HEK293T (cell line): ENCODE data around the gene TRIM15.

Experiments used
- CTCF ChIA-PET: fragments of 350-600 bp; formaldehyde crosslinking; extraction: SDS; loops from one replicate; lab custom pipeline; 2021; ENCODE audit warnings: antibody characterized with exemption, inconsistent platforms; lab: Yijun Ruan, JAX
- POLR2A ChIA-PET: fragments of 350-600 bp; formaldehyde crosslinking; extraction: SDS; loops from one replicate; lab custom pipeline; 2020; ENCODE audit warnings: antibody characterized with exemption, inconsistent platforms; lab: Yijun Ruan, JAX
- DNase-seq: peaks from one replicate; pipeline ENCODE4 v3.0.0; 2012; ENCODE audit warnings: mixed read lengths; ENCODE audit errors: extremely low spot score
- ARNT ChIP-seq: fragments of 450-650 bp; IDR thresholded peaks from 2 replicates; pipeline ENCODE4 v1.6.1; 2017; ENCODE audit warnings: mild to moderate bottlenecking
- BHLHE40 ChIP-seq: fragments of 450-650 bp; IDR thresholded peaks from 2 replicates; pipeline ENCODE4 v1.6.1; 2016; ENCODE audit warnings: mild to moderate bottlenecking, moderate library complexity, borderline replicate concordance
- CTBP1 ChIP-seq: fragments of 450-650 bp; IDR thresholded peaks from 2 replicates; pipeline ENCODE4 v1.6.1; 2016; ENCODE audit warnings: borderline replicate concordance
- ELF4 ChIP-seq: fragments of 450-650 bp; IDR thresholded peaks from 2 replicates; pipeline ENCODE4 v1.6.1; 2017; ENCODE audit warnings: antibody characterized with exemption
- FOXA1 ChIP-seq: fragments of 450-650 bp; IDR thresholded peaks from 2 replicates; pipeline ENCODE4 v1.6.1; 2016; ENCODE audit warnings: mild to moderate bottlenecking
- FOXK2 ChIP-seq: fragments of 450-650 bp; IDR thresholded peaks from 2 replicates; pipeline ENCODE4 v1.6.1; 2016; ENCODE audit warnings: mild to moderate bottlenecking
- FOXM1 ChIP-seq: fragments of 450-650 bp; IDR thresholded peaks from 2 replicates; pipeline ENCODE4 v1.6.1; 2017; ENCODE audit warnings: mild to moderate bottlenecking, borderline replicate concordance
- HDGF ChIP-seq: fragments of 450-650 bp; IDR thresholded peaks from 2 replicates; pipeline ENCODE4 v1.6.1; 2017; ENCODE audit warnings: antibody characterized with exemption, borderline replicate concordance
- L3MBTL2 ChIP-seq: fragments of 450-650 bp; conservative IDR thresholded peaks from 2 replicates; pipeline ENCODE4 v1.6.1; 2016; ENCODE audit warnings: mild to moderate bottlenecking
- LEF1 ChIP-seq: fragments of 450-650 bp; IDR thresholded peaks from 2 replicates; pipeline ENCODE4 v1.6.1; 2017; ENCODE audit warnings: mild to moderate bottlenecking, borderline replicate concordance
- NFRKB ChIP-seq: fragments of 450-650 bp; IDR thresholded peaks from 2 replicates; pipeline ENCODE4 v1.6.1; 2016; ENCODE audit warnings: mild to moderate bottlenecking, moderate library complexity
- PKNOX1 ChIP-seq: fragments of 450-650 bp; IDR thresholded peaks from 2 replicates; pipeline ENCODE4 v1.6.1; 2016
- SP1 ChIP-seq: fragments of 450-650 bp; IDR thresholded peaks from 2 replicates; pipeline ENCODE4 v1.6.1; 2017
- SUZ12 ChIP-seq: fragments of 450-650 bp; IDR thresholded peaks from 2 replicates; pipeline ENCODE4 v1.6.1; 2016; ENCODE audit warnings: mild to moderate bottlenecking
- TARDBP ChIP-seq: fragments of 450-650 bp; IDR thresholded peaks from 2 replicates; pipeline ENCODE4 v1.6.1; 2016
- ZNF384 ChIP-seq: fragments of 450-650 bp; IDR thresholded peaks from 2 replicates; pipeline ENCODE4 v1.6.1; 2016

TRIM15 gene

GRCh38 chr6:30211899-30212298 lies 48.6 kb downstream of the TRIM15 start:
- TF ChIP-seq ELF4, result no peak
- peak; percentile 79 for TF ChIP-seq PKNOX1
- ChIA-PET POLR2A (interaction anchor here (1.8 kb wide), 1 partner anchor 21 kb away, joined by 5 read pairs; no protein-coding TSS in a partner anchor), CTCF (no interaction called here)
- DNase-seq, result no peak

GRCh38 chr6:30212865-30213666 lies 49.7 kb downstream of the TRIM15 start, which contains the start of gene TRIM26:
Gene TRIM26 (minus strand): TSS chr6:30213406. CDS start chr6:30199103, 14,303 bp downstream.
- DNase-seq, result peak; percentile 96
- POLR2A ChIA-PET, result interaction anchor here (0.7 to 2.3 kb wide), 12 partner anchors 9 to 152 kb away, joined by 3 to 17 read pairs (median 5); partner anchors contain the start of genes POLR1H, PPP1R11 and TRIM39
- TF ChIP-seq L3MBTL2 (no peak), BHLHE40 (no peak), FOXM1 (no peak), FOXK2 (no peak), ZNF384 (no peak)
- CTCF ChIA-PET, result no interaction called here

- no peak for DNase-seq
- TF ChIP-seq FOXK2, result no peak
- TF ChIP-seq L3MBTL2, result peak; percentile 95
- no peak for TF ChIP-seq PKNOX1
- TF ChIP-seq CTBP1, result no peak
- TF ChIP-seq SP1, result no peak
- TF ChIP-seq LEF1, result no peak
- CTCF ChIA-PET, result no interaction called here
- POLR2A ChIA-PET, result interaction anchor here (0.8 to 2.3 kb wide), 11 partner anchors 8 to 153 kb away, joined by 3 to 17 read pairs (median 5); partner anchors contain the start of genes POLR1H, PPP1R11 and TRIM39
Measured at GRCh38 chr6:30213667-30213956, 50.3 kb downstream of the TRIM15 start.

- CTCF ChIA-PET, result no interaction called here
- POLR2A ChIA-PET, result interaction anchor here (0.7 to 2.3 kb wide), 8 partner anchors 9 to 155 kb away, joined by 3 to 17 read pairs (median 5); partner anchors contain the start of genes POLR1H and TRIM39
- TF ChIP-seq PKNOX1 (no peak), ZNF384 (no peak), L3MBTL2 (peak; percentile 78)
- peak; percentile 65 for DNase-seq
Measured at GRCh38 chr6:30213957-30214656, 50.8 kb downstream of the TRIM15 start.

GRCh38 chr6:30214657-30214982 lies 51.3 kb downstream of the TRIM15 start:
- no peak for TF ChIP-seq TARDBP
- TF ChIP-seq FOXK2, result no peak
- no peak for TF ChIP-seq SUZ12
- no peak for TF ChIP-seq FOXM1
- TF ChIP-seq NFRKB, result no peak
- TF ChIP-seq FOXA1, result no peak
- no peak for TF ChIP-seq SP1
- ChIA-PET CTCF (no interaction called here), POLR2A (interaction anchor here (0.7 to 2.3 kb wide), 6 partner anchors 9 to 155 kb away, joined by 3 to 17 read pairs (median 4); partner anchors contain the start of gene TRIM39)
- DNase-seq, result no peak

- ChIA-PET POLR2A (interaction anchor here (0.7 to 1.3 kb wide), 2 partner anchors 111 to 138 kb away, joined by 3 to 4 read pairs; partner anchors contain the start of gene TRIM39), CTCF (no interaction called here)
- no peak for DNase-seq
- TF ChIP-seq NFRKB (no peak), HDGF (no peak), TARDBP (no peak), CTBP1 (no peak), LEF1 (no peak), L3MBTL2 (no peak), FOXK2 (no peak), SP1 (no peak), ARNT (no peak), BHLHE40 (no peak), PKNOX1 (no peak), ELF4 (no peak), SUZ12 (no peak), ZNF384 (no peak), FOXM1 (no peak), FOXA1 (no peak)
Measured at GRCh38 chr6:30216096-30216495, 52.8 kb downstream of the TRIM15 start.
